ENCODE data around the gene SORCS3. TPM values are rescaled to one million over a fixed set of nuclear protein-coding genes. Genes with fewer than 3 reads are reported as not detected.

SORCS3 gene
- polyA plus RNA-seq, 1 donor from 2014 or later = 9.8 TPM

DNA sequence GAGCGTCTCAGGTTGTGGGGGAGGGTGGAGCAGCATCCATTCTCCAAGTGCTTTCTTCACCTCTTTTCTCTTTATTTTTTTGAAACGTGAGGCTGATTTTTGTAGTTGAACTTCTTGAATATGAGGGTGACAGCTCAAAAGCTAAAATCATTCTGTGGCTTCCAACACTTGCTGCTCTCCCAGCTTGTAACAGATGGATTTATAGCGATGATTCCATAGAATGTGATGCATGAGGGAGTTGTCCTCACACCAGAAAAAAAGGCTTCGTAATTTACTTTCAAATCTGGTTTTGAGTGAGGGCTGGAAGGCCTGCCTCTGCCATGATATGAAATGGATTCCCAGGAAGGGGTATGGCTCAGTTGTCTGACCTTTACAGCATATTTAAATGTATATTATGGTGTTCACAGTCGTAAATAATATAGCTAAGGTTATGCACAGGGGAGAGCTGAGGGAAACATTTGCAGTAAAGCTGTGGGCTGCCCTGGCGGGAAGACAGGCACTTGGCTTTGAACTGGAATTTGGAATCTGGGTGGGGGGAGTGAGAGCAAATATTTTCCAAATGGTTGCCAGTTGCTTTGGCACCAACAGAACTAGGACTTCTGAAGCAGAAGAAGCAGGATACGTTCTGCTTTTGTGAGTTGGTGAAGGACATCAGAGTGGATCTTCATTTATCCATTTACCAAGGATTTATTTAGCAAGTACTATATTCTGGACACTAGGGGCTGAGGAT lies 166.7 kb downstream of the SORCS3 start (continued):
- TF ChIP-seq, protein P1, sequence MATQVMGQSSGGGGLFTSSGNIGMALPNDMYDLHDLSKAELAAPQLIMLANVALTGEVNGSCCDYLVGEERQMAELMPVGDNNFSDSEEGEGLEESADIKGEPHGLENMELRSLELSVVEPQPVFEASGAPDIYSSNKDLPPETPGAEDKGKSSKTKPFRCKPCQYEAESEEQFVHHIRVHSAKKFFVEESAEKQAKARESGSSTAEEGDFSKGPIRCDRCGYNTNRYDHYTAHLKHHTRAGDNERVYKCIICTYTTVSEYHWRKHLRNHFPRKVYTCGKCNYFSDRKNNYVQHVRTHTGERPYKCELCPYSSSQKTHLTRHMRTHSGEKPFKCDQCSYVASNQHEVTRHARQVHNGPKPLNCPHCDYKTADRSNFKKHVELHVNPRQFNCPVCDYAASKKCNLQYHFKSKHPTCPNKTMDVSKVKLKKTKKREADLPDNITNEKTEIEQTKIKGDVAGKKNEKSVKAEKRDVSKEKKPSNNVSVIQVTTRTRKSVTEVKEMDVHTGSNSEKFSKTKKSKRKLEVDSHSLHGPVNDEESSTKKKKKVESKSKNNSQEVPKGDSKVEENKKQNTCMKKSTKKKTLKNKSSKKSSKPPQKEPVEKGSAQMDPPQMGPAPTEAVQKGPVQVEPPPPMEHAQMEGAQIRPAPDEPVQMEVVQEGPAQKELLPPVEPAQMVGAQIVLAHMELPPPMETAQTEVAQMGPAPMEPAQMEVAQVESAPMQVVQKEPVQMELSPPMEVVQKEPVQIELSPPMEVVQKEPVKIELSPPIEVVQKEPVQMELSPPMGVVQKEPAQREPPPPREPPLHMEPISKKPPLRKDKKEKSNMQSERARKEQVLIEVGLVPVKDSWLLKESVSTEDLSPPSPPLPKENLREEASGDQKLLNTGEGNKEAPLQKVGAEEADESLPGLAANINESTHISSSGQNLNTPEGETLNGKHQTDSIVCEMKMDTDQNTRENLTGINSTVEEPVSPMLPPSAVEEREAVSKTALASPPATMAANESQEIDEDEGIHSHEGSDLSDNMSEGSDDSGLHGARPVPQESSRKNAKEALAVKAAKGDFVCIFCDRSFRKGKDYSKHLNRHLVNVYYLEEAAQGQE (IDR thresholded peaks at IDR 0.05; ENCODE audit: borderline replicate concordance) = no peak

DNA sequence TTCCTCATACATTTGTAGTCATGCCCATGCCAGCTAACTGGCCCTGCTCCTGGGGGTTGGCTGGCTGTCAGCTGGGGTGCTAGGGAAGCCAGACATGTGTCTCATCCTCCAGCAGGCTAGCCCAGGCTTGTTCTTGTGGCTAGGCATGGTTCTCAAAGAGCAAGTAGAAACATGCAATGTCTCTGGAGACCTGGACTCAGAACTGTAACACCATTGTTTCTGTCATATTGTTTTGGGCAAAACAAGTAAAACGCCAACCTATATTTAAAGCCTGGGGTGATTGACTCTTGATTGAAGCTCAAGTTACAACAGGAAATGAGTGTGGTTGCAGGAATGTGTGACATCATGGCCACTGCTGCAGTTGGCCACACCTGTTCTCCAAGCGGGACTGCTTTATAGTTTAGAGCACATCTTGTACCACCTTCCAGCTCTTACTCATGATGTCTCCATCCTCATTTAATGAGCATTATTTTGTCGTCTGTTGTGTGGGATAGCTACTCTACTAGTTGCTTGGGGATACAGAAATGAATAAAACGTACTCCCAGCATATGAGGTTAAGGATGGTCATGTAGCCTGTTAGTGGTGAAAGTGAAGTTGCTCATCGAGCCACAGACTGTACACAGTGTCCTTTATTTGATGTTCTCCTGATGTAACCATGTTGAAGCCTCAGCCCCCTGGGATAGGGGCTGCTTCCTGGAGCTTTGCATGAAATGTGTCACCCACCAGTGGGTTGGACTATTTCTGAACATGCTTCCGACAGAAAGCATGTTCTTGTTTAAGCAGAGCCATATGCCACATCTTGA lies 168.4 kb downstream of the SORCS3 start:
- Histone ChIP-seq H3K27ac (ENCODE audit: low read length) (no peak overlapping the region), H3K4me3 (ENCODE audit: low read length) (no peak overlapping the region), H3K9me3 (ENCODE audit: low read length) (no peaks in the 10 kb centered on the region), H3K27me3 (ENCODE audit: insufficient read depth, low read depth, low read length) (no peaks in the 10 kb centered on the region), H3F3A (ENCODE audit: insufficient read depth, low read length, poor library complexity, severe bottlenecking) (no peaks in the 10 kb centered on the region), H3K9me2 (ENCODE audit: insufficient read depth, low read length) (no peaks in the 10 kb centered on the region), H3K79me2 (replicated peaks; ENCODE audit: insufficient read depth, low read length) (no peaks in the 10 kb centered on the region), H3K9ac (ENCODE audit: low read length) (no peak overlapping the region), H4K20me1 (ENCODE audit: insufficient read depth) (no peaks in the 10 kb centered on the region), H2AFZ (ENCODE audit: low read depth, low read length) (no peak overlapping the region), H3K4me2 (ENCODE audit: low read length) (no peak overlapping the region), H3K36me3 (ENCODE audit: insufficient read depth, low read length) (no peaks in the 10 kb centered on the region)
- TF ChIP-seq TAF1 (IDR thresholded peaks at IDR 0.05; ENCODE audit: low read depth) (no peak), POLR2AphosphoS5 (IDR thresholded peaks at IDR 0.05) (no peak), SMC3 (conservative IDR thresholded peaks at IDR 0.05; ENCODE audit: poor library complexity) (no peak), EP300 (conservative IDR thresholded peaks at IDR 0.05; ENCODE audit: poor library complexity, severe bottlenecking) (no peak), EZH2 (IDR thresholded peaks at IDR 0.05; ENCODE audit: borderline replicate concordance, insufficient read depth, low read length, poor library complexity, severe bottlenecking) (no peak), MXI1 (conservative IDR thresholded peaks at IDR 0.05; ENCODE audit: poor library complexity, severe bottlenecking) (no peak), RAD21 (conservative IDR thresholded peaks at IDR 0.05) (no peak)
- TF ChIP-seq, protein P1 (IDR thresholded peaks at IDR 0.05; ENCODE audit: borderline replicate concordance) = no peak
- TF ChIP-seq, protein P2, sequence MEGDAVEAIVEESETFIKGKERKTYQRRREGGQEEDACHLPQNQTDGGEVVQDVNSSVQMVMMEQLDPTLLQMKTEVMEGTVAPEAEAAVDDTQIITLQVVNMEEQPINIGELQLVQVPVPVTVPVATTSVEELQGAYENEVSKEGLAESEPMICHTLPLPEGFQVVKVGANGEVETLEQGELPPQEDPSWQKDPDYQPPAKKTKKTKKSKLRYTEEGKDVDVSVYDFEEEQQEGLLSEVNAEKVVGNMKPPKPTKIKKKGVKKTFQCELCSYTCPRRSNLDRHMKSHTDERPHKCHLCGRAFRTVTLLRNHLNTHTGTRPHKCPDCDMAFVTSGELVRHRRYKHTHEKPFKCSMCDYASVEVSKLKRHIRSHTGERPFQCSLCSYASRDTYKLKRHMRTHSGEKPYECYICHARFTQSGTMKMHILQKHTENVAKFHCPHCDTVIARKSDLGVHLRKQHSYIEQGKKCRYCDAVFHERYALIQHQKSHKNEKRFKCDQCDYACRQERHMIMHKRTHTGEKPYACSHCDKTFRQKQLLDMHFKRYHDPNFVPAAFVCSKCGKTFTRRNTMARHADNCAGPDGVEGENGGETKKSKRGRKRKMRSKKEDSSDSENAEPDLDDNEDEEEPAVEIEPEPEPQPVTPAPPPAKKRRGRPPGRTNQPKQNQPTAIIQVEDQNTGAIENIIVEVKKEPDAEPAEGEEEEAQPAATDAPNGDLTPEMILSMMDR (IDR thresholded peaks at IDR 0.05; ENCODE audit: poor library complexity, severe bottlenecking) = no peak
